GM23338 (cell line): Measurements from ENCODE around the gene DGKB. TPM values are rescaled to one million over a fixed set of nuclear protein-coding genes. Genes with fewer than 3 reads are reported as not detected.

ENCODE experiments used
- ATAC-seq: fragments of 200-7000 bp; cut with Tn5 transposase; 3 replicates; pipeline ENCODE4 v1.9.1; 2020
- DNase-seq: peaks from one replicate; pipeline ENCODE4 v3.0.0-alpha.2; 2015; ENCODE audit warnings: low spot score
- H2AFZ ChIP-seq: fragments of 200-600 bp; sonication (generic); 2 replicates; pipeline ENCODE4 v1.8.0; 2016; ENCODE audit warnings: antibody characterized with exemption, mild to moderate bottlenecking, moderate library complexity
- H3F3A ChIP-seq: fragments of 200-600 bp; sonication (generic); replicated peaks from 2 replicates; pipeline ENCODE4 v1.8.0; 2017; ENCODE audit warnings: antibody characterized with exemption, mixed run types, low read depth
- H3K27ac ChIP-seq: fragments of 200-600 bp; sonication (generic); 2 replicates; pipeline ENCODE4 v1.6.1; 2016; ENCODE audit warnings: low read depth
- H3K27me3 ChIP-seq: fragments of 200-600 bp; sonication (generic); 2 replicates; pipeline ENCODE4 v1.8.0; 2016; ENCODE audit warnings: mild to moderate bottlenecking, mixed run types, moderate library complexity; ENCODE audit not compliant: insufficient read depth
- H3K36me3 ChIP-seq: fragments of 200-600 bp; sonication (generic); 2 replicates; pipeline ENCODE4 v1.8.0; 2016; ENCODE audit warnings: mild to moderate bottlenecking; ENCODE audit not compliant: insufficient read depth
- H3K4me1 ChIP-seq: fragments of 200-600 bp; sonication (generic); 2 replicates; pipeline ENCODE4 v1.8.0; 2016; ENCODE audit warnings: mild to moderate bottlenecking, moderate library complexity; ENCODE audit not compliant: insufficient read depth
- H3K4me2 ChIP-seq: fragments of 200-600 bp; sonication (generic); 2 replicates; pipeline ENCODE4 v1.7.1; 2017; ENCODE audit warnings: mixed run types
- H3K4me3 ChIP-seq: fragments of 200-600 bp; sonication (generic); 2 replicates; pipeline ENCODE4 v1.6.1; 2016; ENCODE audit warnings: mixed run types
- H3K79me2 ChIP-seq: fragments of 200-600 bp; sonication (generic); replicated peaks from 2 replicates; pipeline ENCODE4 v1.8.0; 2017; ENCODE audit warnings: mild to moderate bottlenecking; ENCODE audit not compliant: insufficient read depth
- H3K9me2 ChIP-seq: fragments of 200-600 bp; sonication (generic); 2 replicates; pipeline ENCODE4 v1.8.0; 2017; ENCODE audit not compliant: insufficient read depth
- H4K20me1 ChIP-seq: fragments of 200-600 bp; sonication (generic); replicated peaks from 2 replicates; pipeline ENCODE4 v1.8.0; 2017; ENCODE audit warnings: mild to moderate bottlenecking; ENCODE audit not compliant: insufficient read depth
- H3K27ac Mint-ChIP-seq: 2 replicates; pipeline ENCODE4 v1.8.0; 2020; ENCODE audit warnings: inconsistent platforms, mild to moderate bottlenecking, moderate library complexity, mixed read lengths
- H3K27me3 Mint-ChIP-seq: 3 replicates; pipeline ENCODE4 v1.8.0; 2022; ENCODE audit warnings: low read depth, mild to moderate bottlenecking, moderate library complexity, mixed read lengths, inconsistent platforms; ENCODE audit not compliant: insufficient read depth, poor library complexity
- H3K36me3 Mint-ChIP-seq: 3 replicates; pipeline ENCODE4 v1.8.0; 2021; ENCODE audit warnings: low read depth, mild to moderate bottlenecking, inconsistent platforms, moderate library complexity, mixed read lengths
- H3K4me1 Mint-ChIP-seq: 3 replicates; pipeline ENCODE4 v1.8.0; 2020; ENCODE audit warnings: mild to moderate bottlenecking, inconsistent platforms, mixed read lengths
- H3K4me3 Mint-ChIP-seq: 3 replicates; pipeline ENCODE4 v1.8.0; 2021; ENCODE audit warnings: moderate library complexity, mild to moderate bottlenecking, inconsistent platforms, mixed read lengths
- H3K9me3 Mint-ChIP-seq: 3 replicates; pipeline ENCODE4 v1.8.0; 2020; ENCODE audit warnings: moderate library complexity, mild to moderate bottlenecking, inconsistent platforms, mixed read lengths
- CREB1 ChIP-seq: fragments of 250-450 bp; sonication (Bioruptor Pico); IDR thresholded peaks from 2 replicates; pipeline ENCODE4 v1.5.0; 2020; ENCODE audit warnings: low read depth, mild to moderate bottlenecking, moderate library complexity
- EZH2 ChIP-seq: fragments of 200-600 bp; sonication (generic); IDR thresholded peaks from one replicate; pipeline ENCODE4 v1.8.0; 2017; ENCODE audit warnings: antibody characterized with exemption, mild to moderate bottlenecking, low read depth; ENCODE audit not compliant: unreplicated experiment
- EZH2phosphoT487 ChIP-seq: fragments of 200-600 bp; sonication (generic); IDR thresholded peaks from one replicate; pipeline ENCODE4 v1.8.1; 2018; ENCODE audit warnings: antibody characterized with exemption; ENCODE audit not compliant: unreplicated experiment
- JUNB ChIP-seq: IDR thresholded peaks from one replicate; pipeline ENCODE4 v1.6.1; 2016; ENCODE audit warnings: antibody characterized with exemption; ENCODE audit not compliant: unreplicated experiment
- NANOG ChIP-seq: IDR thresholded peaks from 2 replicates; pipeline ENCODE4 v1.6.1; 2016; ENCODE audit warnings: antibody characterized with exemption, borderline replicate concordance
- ZNF114 ChIP-seq: fragments of 250-450 bp; sonication (Bioruptor Pico); IDR thresholded peaks from 2 replicates; pipeline ENCODE4 v1.5.0; 2020; ENCODE audit warnings: mild to moderate bottlenecking, moderate library complexity
- ZNF331 ChIP-seq: fragments of 250-450 bp; sonication (Bioruptor Pico); IDR thresholded peaks from 2 replicates; pipeline ENCODE4 v1.5.0; 2020; ENCODE audit warnings: low read depth, mild to moderate bottlenecking, moderate library complexity
- polyA plus RNA-seq: library from polyadenylated mRNA; unstranded; fragments of >200 nt; fragmentation: Nextera tagmentation; extraction: Ambion mirVana; gene quantifications from 2 replicates; pipeline ENCODE4 v1.2.1, GENCODE V29; 2016
- total RNA-seq: library from RNA; depleted of rRNA; stranded (reverse); fragments of >200 nt; shearing (Covaris generic); gene quantifications from 2 replicates; pipeline ENCODE4 v1.2.3, GENCODE V29; 2014
- TF ChIP-seq, protein P1 (sequence below): IDR thresholded peaks from 2 replicates; pipeline ENCODE4 v1.6.1; 2016; ENCODE audit warnings: antibody characterized with exemption
- TF ChIP-seq, protein P2 (sequence below): fragments of 250-450 bp; sonication (Bioruptor Pico); IDR thresholded peaks from 2 replicates; pipeline ENCODE4 v1.5.0; 2020; ENCODE audit warnings: mild to moderate bottlenecking, moderate library complexity

DGKB gene
- total and polyA plus RNA-seq, 2 experiments from 2014 or later, result 4.8 to 11.5 TPM

DNA sequence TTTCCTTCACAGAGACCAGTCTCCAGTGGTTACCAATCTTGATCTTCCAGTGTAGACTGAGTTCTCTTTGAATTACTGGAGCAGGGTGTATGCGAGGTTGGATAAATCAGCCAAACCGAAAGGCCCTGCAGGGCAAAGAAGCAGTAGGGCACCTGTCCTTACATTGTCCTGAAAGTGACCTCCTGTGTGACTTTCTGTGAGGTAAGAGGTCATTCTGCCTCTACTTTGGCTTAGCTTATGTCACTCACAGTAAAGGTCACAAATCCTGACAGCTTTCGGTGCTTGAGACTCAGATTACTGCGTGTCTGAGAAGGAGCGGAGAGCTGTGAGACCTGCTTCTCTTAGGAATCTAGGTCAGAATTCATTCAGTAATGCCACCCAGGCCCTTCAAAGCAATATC lies 660.4 kb downstream of the DGKB start:
- TF ChIP-seq CREB1 (CRISPR knock-in tag), result no peak
- no peak overlapping the region for H3K4me3 ChIP-seq
- no peaks in the 10 kb centered on the region for H3K9me2 ChIP-seq
- no peak for DNase-seq
- H3F3A ChIP-seq, result no peaks in the 10 kb centered on the region
- Mint-ChIP-seq H3K27me3 (no peaks in the 10 kb centered on the region), H3K36me3 (no peaks in the 10 kb centered on the region), H3K4me1 (no peaks in the 10 kb centered on the region; the same call in 2 of the 3 replicates), H3K4me3 (no peak overlapping the region), H3K9me3 (no peaks in the 10 kb centered on the region), H3K27ac (no peak overlapping the region)
- H3K4me1 ChIP-seq, result no peaks in the 10 kb centered on the region
- no peak overlapping the region for H3K4me2 ChIP-seq
- H2AFZ ChIP-seq, result no peak overlapping the region
- H3K36me3 ChIP-seq, result no peaks in the 10 kb centered on the region
- H4K20me1 ChIP-seq, result no peaks in the 10 kb centered on the region
- no peak overlapping the region for H3K27ac ChIP-seq
- H3K79me2 ChIP-seq, result no peaks in the 10 kb centered on the region
- H3K27me3 ChIP-seq, result no peaks in the 10 kb centered on the region
- ATAC-seq, result no peak; the same call in 2 of the 3 replicates

DNA sequence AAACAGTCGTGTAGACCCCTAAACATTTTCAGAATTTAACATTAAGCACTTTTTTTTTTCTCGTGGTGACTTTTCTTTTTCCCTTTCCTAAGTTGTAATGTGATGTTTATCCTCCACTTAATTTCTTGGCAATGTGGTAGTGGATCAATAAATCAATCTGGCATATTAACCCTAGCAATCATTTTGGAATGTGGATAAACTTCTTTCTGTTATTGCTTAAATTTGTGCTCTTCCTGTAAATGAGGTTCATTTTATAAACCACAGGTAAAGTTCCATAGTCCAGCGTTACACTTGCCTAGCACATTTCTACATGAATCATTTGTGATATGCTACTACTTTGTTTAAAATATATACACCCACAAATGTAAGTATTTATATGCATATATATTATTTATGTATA lies 665.7 kb downstream of the DGKB start:
- Histone ChIP-seq H3K27ac (no peak overlapping the region), H3K36me3 (no peaks in the 10 kb centered on the region), H3K4me1 (peaks cover 4% of the 10 kb centered on the region), H3K79me2 (no peaks in the 10 kb centered on the region), H4K20me1 (no peaks in the 10 kb centered on the region), H3F3A (no peaks in the 10 kb centered on the region), H3K4me2 (no peak overlapping the region), H3K4me3 (no peak overlapping the region), H3K27me3 (no peaks in the 10 kb centered on the region), H2AFZ (no peak overlapping the region), H3K9me2 (no peaks in the 10 kb centered on the region)
- no peaks in the 10 kb centered on the region for H3K27me3 Mint-ChIP-seq
- no peak overlapping the region for H3K4me3 Mint-ChIP-seq
- DNase-seq, result no peak
- no peak overlapping the region for H3K27ac Mint-ChIP-seq
- TF ChIP-seq ZNF114 (CRISPR knock-in tag), result no peak
- no peak for TF ChIP-seq EZH2phosphoT487
- TF ChIP-seq JUNB, result no peak
- TF ChIP-seq, protein P1, sequence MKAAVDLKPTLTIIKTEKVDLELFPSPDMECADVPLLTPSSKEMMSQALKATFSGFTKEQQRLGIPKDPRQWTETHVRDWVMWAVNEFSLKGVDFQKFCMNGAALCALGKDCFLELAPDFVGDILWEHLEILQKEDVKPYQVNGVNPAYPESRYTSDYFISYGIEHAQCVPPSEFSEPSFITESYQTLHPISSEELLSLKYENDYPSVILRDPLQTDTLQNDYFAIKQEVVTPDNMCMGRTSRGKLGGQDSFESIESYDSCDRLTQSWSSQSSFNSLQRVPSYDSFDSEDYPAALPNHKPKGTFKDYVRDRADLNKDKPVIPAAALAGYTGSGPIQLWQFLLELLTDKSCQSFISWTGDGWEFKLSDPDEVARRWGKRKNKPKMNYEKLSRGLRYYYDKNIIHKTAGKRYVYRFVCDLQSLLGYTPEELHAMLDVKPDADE, result no peak
- no peak for TF ChIP-seq NANOG
- H3K36me3 Mint-ChIP-seq, result no peaks in the 10 kb centered on the region
- peaks cover 10% of the 10 kb centered on the region; the same call in 2 of the 3 replicates for H3K4me1 Mint-ChIP-seq
- no peak for ATAC-seq
- H3K9me3 Mint-ChIP-seq, result no peaks in the 10 kb centered on the region

DNA sequence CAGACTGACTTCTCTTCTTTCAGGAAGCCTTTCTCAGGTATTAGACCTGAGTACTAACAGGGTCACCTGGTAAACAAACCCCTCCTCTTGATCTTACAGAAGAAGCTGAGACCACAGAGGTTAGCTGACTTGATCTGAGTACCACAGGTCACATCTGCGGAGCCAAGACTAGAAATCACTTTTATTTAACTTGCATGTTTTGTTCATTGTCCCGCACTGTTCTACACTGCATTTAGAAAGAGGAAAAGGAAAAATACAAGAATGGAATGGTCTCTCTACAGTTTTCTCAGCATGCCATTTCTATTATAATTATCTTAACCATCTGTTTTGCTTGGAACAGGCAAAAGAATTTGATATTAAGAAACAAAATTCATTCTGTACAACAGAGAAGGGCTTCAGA lies 667.5 kb downstream of the DGKB start:
- no peak overlapping the region for H3K27ac Mint-ChIP-seq
- H2AFZ ChIP-seq, result no peak overlapping the region
- TF ChIP-seq, protein P2, sequence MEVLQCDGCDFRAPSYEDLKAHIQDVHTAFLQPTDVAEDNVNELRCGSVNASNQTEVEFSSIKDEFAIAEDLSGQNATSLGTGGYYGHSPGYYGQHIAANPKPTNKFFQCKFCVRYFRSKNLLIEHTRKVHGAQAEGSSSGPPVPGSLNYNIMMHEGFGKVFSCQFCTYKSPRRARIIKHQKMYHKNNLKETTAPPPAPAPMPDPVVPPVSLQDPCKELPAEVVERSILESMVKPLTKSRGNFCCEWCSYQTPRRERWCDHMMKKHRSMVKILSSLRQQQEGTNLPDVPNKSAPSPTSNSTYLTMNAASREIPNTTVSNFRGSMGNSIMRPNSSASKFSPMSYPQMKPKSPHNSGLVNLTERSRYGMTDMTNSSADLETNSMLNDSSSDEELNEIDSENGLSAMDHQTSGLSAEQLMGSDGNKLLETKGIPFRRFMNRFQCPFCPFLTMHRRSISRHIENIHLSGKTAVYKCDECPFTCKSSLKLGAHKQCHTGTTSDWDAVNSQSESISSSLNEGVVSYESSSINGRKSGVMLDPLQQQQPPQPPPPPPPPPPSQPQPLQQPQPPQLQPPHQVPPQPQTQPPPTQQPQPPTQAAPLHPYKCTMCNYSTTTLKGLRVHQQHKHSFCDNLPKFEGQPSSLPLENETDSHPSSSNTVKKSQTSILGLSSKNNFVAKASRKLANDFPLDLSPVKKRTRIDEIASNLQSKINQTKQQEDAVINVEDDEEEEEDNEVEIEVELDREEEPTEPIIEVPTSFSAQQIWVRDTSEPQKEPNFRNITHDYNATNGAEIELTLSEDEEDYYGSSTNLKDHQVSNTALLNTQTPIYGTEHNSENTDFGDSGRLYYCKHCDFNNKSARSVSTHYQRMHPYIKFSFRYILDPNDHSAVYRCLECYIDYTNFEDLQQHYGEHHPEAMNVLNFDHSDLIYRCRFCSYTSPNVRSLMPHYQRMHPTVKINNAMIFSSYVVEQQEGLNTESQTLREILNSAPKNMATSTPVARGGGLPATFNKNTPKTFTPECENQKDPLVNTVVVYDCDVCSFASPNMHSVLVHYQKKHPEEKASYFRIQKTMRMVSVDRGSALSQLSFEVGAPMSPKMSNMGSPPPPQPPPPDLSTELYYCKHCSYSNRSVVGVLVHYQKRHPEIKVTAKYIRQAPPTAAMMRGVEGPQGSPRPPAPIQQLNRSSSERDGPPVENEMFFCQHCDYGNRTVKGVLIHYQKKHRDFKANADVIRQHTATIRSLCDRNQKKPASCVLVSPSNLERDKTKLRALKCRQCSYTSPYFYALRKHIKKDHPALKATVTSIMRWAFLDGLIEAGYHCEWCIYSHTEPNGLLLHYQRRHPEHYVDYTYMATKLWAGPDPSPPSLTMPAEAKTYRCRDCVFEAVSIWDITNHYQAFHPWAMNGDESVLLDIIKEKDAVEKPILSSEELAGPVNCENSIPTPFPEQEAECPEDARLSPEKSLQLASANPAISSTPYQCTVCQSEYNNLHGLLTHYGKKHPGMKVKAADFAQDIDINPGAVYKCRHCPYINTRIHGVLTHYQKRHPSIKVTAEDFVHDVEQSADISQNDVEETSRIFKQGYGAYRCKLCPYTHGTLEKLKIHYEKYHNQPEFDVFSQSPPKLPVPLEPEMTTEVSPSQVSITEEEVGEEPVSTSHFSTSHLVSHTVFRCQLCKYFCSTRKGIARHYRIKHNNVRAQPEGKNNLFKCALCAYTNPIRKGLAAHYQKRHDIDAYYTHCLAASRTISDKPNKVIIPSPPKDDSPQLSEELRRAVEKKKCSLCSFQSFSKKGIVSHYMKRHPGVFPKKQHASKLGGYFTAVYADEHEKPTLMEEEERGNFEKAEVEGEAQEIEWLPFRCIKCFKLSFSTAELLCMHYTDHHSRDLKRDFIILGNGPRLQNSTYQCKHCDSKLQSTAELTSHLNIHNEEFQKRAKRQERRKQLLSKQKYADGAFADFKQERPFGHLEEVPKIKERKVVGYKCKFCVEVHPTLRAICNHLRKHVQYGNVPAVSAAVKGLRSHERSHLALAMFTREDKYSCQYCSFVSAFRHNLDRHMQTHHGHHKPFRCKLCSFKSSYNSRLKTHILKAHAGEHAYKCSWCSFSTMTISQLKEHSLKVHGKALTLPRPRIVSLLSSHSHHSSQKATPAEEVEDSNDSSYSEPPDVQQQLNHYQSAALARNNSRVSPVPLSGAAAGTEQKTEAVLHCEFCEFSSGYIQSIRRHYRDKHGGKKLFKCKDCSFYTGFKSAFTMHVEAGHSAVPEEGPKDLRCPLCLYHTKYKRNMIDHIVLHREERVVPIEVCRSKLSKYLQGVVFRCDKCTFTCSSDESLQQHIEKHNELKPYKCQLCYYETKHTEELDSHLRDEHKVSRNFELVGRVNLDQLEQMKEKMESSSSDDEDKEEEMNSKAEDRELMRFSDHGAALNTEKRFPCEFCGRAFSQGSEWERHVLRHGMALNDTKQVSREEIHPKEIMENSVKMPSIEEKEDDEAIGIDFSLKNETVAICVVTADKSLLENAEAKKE (CRISPR knock-in tag), result no peak
- TF ChIP-seq NANOG, result no peak
- TF ChIP-seq ZNF331 (CRISPR knock-in tag), result no peak
- TF ChIP-seq EZH2, result no peak
- no peak for TF ChIP-seq EZH2phosphoT487
- TF ChIP-seq, protein P1, result no peak
- TF ChIP-seq ZNF114 (CRISPR knock-in tag), result no peak

More for the DNA sequence above, 667.5 kb downstream of the DGKB start:
- Histone ChIP-seq H3K27me3 (no peaks in the 10 kb centered on the region), H3K36me3 (no peaks in the 10 kb centered on the region), H3K4me3 (no peak overlapping the region), H3K9me2 (no peaks in the 10 kb centered on the region), H4K20me1 (no peaks in the 10 kb centered on the region), H3K4me1 (peaks cover 4% of the 10 kb centered on the region), H3K79me2 (no peaks in the 10 kb centered on the region), H3K4me2 (no peak overlapping the region), H3K27ac (no peak overlapping the region), H3F3A (no peaks in the 10 kb centered on the region)
- Mint-ChIP-seq H3K9me3 (no peaks in the 10 kb centered on the region), H3K4me3 (no peak overlapping the region), H3K36me3 (no peaks in the 10 kb centered on the region), H3K27me3 (no peaks in the 10 kb centered on the region), H3K4me1 (peaks cover 10% of the 10 kb centered on the region; the same call in 2 of the 3 replicates)
- DNase-seq, result no peak
- ATAC-seq, result no peak
